Middle frontal gyrus (tissue), 1 donor: Measurements from ENCODE around the gene RTN3.
"Not testable (repeated sequence)": the region's sequence is repeated elsewhere in the genome, so short reads cannot be mapped to it uniquely, and the experiment has no call there.

ENCODE experiments used
- DNase-seq: peaks from one replicate; pipeline ENCODE4 v3.0.0-alpha.2; 2015; ENCODE audit warnings: low spot score; ENCODE audit errors: extremely low spot score

RTN3 gene

DNA sequence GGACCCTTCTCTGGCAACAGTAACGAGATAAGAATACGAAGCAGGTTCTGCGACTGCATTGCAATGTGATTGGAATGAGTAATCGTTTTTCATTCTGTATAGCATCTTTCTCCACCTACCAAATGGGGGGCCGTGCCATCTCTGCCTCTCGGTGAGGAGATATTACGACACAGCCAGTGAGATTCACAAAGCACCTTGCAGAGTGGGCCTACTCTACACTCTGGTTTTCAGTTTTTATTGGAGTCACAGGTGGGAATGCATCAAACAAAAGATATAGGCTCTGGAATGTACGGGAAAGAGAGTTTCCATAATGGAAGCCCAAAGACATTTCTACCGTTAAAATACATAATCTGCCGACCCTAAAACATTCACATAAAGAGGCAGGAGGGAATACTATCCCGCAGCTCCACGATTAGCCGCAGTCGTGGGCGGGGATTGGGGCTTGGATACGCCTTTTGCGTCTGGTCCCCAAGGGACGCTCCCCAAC is 423 bp upstream of the RTN3 start:
- DNase-seq, result peak; percentile 45

DNA sequence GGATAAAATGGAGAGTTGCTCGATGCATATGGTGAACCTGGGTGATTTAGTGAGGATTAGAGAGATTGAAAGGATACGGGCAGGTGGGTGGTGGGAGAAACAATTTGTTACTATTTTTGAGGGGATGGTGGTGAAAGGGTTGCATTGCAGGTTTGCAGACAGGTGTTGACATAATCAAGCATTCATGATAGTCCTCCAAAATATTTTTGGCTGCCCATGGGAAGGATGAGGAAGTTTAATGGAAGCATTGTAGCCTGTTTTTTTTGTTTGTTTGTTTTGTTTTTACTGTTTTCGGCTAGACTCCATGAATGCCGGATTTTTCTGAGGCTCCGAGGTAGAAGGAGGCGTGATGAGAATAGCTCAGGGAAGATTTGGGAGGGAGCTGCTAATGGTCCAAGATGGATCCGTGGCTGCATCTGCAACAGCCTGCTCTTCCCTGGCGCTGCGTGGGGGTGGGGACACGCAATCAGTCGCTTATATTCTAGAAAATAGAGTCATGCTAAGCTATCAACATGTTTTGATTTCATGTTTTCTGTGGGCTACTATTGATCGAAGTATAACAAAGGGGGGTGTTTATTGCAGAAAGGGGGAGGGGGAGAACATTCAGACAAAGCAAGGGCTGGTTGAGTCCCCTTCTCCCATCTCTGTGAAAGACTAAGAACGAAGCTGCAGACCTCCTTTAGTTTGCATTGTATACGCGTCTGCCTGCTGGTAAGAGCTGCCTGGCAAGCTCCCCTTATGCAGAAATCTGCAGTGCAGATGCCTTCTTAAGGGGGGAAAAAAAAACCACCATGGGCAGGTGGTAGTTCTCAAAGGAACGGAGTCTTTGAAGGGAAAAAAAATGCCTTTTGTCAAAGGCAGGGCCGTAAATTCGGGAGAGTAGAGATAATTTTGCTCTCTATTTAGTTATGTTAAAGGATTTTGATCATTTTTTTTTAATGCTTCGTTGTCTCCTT is 1.0 kb downstream of the RTN3 start:
- DNase-seq, result no peak

DNA sequence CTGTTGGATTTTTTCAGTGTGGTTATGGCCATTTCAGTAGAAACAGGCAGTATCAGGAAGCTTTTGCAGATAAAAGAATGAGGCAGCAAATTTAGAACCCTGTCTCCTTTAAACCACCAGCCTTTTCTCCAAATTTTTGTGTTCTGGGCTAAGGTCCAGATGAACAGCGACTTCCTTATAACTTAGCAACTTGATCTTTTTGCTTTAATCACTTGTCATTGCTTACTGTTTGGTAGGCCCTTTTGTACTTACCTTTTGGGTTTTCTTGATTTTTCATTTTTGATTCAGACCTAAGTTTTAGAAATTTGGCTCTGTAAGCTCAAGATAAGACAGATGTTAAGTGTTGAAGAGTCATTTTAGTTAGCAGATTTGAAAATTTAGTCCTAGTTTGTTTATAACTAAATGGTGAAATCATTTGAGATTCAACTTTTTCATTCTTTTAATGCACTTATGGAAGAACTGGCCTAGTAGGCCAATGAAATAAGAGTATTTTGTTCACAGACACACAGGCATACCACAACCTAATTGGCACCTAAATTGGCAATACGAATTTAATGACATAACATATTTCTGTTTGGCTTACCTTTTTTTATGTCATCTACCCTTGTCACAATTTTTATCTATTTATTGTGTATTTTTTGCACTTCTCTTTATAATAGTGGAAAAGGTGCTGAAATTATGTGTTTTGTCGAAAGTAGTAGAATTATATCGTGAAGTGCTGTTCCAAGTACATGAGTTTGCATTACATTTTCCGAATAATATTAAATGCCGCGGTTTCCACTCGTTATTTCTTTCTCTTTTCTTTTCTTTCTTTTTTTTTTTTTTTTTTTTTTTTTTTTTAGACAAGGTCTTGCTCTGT is 2.1 kb downstream of the RTN3 start:
- no peak for DNase-seq

DNA sequence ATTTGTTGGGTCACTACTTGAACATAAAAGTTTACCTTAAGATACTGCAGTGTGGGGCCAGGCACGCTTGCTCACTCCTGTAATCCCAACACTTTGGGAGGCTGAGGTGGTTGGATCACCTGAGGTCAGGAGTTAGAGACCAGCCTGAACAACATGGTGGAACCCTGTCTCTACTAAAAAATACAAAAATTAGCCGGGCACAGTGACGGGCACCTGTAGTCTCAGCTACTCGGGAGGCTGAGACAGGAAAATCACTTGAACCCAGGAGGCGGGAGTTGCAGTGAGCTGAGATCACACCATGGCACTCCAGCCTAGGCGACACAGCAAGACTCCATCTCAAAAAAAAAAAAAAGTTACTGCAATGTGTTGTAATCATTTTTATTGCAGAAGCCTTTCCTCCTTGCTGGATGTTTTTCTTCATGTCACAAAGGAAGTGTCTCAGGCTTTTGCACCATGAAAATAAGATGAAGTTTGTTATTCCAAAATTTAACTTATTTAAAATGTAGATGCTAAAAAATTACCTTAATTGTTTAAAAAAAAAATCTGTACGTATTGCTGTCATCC is 3.9 kb downstream of the RTN3 start:
- not testable (repeated sequence) for DNase-seq

DNA sequence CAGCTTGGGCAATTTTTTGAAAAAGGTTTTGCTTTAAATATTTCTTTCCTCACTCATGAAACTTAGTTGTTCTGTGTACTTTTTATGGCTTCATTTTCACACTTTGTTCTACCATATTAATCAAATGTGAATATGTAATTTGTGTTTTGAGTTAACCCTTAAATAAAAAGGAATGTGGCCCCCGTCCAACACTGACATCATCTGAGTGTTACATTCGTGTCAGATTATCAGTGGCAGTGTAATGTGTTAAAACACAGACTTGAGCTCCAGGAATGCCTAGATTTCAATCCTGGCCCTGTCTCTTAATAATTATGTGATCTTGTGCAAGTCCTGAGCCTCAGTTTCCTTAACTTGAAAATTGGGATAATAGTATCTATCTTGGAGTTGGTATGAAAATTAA is 5.6 kb downstream of the RTN3 start:
- DNase-seq, result no peak

DNA sequence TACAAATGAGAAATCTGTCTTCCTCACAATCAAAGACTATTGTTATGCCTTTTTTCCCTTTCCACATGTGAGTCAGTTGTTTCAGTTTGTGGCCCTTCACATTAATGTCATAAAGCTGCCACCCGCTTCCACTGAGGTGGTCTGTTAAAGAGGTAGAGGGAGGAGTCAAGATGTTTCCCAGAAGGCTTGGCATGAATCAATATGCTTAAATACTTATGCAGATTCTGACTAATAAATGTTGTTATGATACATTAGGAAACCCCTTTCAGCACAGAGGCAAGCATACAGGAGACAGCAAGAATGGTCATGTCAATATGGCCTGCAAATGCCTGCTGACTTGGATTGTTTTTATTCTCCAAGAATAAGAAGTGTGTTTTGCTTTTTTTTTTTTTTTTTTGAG is 6.5 kb downstream of the RTN3 start:
- DNase-seq, result no peak

DNA sequence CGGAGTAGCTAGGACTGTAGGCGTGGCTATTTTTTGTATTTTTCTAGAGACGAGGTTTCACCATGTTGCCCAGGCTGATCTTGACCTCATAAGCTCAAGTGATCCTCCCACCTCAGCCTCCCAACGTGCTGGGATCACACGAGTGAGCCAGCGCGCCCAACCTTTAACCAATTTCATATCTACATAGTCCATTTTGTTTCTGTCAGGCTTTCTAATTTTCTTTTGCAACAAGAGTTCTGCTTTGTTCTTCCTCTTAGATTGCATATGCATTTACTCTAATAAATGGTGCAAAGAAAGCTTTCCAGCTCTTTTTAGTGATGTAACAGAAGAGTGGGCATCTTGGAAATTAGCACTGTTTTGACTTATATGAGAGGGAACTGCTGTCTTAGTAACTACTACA is 13.3 kb downstream of the RTN3 start:
- no peak for DNase-seq

DNA sequence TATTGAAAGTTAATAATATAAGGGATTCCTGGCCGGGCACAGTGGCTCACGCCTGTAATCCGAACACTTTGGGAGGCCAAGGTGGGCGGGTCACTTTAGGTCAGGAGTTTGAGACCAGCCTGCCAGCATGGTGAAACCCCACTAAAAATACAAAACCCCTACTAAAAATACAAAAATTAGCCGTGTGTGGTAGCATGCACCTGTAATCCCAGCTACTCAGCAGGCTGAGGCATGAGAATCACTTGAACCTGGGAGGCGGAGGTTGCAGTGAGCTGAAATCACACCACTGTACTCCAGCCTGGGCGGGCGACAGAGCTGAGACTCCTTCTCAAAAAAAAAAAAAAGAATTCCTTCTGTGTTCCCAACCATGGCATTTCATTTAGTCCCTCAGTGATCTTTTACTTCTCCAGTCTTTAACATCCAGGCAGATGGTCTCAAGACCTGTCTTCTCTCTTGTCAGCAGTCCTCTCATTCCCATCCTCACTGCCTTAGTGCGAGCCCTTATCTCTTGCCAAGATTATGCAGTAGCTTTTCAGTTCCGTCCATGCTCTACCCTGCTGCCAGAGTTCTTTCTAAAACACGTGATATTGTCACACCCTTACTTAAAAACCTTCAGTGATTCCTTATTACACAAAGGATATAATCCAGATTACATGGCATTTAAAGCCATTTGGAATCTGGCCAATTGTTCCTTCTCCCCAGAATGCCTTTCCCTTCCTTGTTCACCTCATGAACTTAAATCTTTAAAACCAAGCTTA is 17.9 kb downstream of the RTN3 start:
- no peak for DNase-seq

DNA sequence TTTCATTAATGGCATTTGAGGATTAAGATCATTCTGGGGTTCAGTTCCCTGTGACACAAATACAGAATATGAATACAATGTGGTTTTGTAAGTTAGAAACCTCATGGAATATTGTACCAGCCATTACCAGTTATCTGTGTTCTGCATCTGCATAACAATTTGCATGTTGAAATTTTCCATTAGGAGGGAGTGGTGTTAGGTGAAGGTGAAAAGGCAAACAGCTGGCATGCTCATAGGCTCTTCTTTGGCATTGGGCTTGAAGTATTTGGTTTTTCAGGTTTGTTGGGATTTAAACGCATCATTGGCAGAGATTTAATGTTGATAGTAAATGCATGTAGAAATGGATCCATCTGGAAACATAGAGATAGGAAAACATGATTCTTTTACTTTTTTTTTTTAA is 18.6 kb downstream of the RTN3 start:
- DNase-seq, result no peak

DNA sequence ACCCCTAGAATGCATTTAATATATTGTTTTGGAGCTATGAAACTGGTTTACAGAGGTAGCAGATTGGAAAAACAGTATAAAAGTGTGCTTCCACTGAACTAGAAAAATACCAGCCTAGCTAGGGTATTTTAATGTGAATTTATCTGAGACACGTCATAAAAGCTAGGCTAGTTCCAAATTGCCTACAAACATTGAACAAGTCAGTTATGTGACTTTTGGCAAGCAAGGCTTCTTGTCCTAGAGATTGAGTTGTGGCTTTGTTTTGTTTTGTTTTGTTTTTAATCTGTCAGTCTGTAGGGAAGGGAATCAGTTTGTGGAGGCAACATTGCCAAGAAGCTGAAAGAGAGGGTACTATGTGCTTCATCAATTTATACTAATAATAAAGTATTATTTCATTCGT is 24.2 kb downstream of the RTN3 start:
- DNase-seq, result no peak

DNA sequence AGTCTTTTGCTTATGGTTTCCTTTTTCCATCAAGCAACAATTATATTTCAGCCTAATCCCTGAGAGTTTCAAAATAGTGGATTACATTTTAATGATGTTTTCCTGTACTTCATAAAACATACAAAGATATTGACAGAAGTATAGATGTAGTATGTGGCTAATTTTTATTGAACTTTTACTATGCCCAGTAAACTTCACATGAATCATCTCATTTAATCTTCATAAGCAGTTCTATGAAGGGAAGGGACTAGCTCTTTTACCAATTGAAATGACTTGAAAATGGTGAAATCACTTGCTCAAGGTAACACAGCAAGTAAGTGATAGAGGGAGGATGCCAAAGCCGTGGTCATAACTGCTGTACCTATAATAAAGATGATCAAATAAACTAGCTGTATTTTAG is 27.5 kb downstream of the RTN3 start:
- DNase-seq, result no peak

DNA sequence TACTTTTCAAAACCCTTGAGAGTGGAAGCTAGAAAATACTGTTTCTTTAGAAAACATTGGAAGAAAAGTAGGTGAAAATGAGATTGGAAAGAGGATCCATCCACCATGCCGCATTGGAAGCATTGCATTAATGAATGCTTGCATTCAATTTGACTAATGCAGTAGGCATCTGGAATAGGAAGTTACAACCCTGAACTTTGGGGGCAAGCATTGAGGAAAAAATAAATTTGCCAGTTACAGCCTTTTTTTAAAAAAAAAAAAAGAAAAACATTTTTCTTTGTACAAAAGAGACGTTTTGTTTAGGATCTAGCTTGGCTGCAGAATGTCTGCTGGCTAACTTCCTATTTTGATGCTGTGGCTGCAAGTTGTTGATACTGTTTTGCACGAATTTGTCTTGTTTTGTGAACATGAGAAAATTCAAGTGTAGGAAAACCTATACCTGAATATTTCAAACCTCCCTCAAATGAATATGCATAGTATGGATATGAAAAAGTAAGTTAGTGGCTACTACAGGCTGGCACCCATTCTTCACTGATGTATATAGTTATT is 28.1 kb downstream of the RTN3 start:
- no peak for DNase-seq

DNA sequence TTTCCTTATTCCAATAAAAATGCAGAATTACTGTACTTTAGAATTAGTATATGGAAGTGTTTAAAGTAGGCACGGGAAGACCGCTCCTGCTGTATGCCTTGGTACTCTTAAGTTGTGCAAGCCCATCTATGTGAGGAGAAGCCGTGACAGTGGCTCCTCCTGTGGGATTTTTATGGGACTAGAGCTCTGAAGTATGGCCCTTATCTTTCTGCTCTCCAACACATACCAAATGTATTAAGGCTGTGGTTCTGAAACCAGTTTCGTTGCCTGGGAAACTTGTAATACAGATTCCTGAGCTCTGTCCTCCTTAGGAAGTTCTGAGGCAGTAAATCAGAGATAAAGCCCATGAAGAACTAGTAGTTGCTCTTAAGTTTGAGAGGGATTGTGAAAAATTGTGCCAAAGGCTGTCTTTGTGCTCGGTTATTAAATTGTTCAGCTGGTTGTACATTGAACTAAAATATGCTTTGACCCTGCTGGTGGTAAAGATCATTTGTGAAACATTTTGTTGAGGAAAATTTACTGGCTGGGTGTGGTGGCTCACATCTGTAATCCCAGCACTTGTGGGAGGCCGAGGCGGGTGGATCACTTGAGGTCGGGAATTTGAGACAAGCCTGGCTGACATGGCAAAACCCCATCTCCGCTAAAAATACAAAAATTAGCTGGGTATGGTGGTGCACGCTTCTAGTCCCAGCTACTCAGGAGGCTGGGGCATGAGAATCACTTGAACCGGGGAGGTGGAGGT is 29.3 kb downstream of the RTN3 start:
- DNase-seq, result no peak

DNA sequence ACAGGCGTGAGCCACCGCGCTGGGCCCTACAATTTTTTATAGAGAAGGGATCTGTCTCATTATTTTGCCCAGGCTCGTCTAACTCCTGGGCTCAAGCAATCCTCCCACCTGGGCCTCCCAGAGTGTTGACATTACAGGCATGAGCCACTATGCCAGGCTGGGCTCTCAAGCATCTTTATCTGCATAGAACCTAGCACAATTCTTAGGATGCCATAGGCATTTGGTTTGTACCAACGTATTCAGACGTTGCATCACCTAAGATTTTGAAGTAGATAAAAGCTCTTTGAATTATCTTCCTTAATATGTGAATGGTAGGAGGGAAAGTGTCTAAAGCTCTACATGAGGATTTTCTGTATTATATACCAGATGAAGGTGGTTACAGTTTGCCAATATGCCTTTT is 30.5 kb downstream of the RTN3 start:
- DNase-seq, result no peak

DNA sequence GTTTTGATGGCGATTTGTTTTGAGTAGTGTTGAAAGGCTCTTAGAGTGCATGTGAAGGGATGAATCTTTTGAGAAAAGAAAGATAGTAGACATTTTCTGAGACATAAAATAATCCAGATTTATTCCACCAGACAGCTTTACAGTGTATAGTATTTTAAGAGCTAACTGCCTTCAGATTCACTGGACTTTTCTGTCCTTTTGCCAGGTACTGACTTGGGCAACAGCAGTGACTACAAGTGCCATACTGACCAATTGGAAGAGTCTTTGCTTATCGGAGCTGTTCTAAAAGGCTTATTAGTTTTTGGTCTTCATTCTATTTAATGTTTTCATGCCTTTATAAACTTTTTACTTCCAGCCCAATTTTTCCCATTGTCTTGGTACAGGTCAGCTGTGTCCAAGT is 32.5 kb downstream of the RTN3 start:
- no peak for DNase-seq

DNA sequence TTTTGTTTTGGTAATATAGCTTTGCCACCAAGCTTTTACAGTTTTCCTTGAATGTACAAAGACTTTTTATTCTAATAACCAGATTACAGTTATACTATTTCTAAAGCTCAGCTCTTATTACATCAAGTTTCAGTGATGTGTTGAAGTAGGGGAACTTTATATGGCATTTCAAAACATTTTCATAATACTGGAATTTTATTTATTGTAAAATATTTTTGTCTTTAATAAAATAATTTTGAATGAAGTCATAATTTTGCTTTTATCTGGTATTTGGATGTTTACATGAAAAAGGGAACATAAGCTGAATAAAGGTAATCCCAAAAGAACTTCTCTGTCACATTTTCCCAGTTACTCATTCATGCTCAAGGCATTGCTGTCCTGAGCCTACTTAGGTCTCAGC is 34.7 kb downstream of the RTN3 start:
- DNase-seq, result no peak

DNA sequence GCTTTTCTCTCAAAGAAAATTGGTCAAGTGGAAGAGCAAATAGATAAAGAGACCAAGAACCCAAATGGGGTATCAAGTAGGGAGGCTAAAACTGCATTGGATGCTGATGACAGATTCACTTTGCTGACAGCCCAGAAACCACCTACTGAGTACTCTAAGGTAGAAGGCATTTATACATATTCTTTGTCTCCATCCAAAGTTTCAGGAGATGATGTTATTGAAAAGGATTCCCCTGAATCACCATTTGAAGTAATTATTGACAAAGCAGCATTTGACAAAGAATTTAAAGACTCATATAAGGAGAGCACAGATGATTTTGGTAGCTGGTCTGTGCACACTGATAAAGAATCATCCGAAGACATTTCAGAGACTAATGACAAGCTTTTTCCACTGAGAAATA is 37.7 kb downstream of the RTN3 start:
- DNase-seq, result no peak

DNA sequence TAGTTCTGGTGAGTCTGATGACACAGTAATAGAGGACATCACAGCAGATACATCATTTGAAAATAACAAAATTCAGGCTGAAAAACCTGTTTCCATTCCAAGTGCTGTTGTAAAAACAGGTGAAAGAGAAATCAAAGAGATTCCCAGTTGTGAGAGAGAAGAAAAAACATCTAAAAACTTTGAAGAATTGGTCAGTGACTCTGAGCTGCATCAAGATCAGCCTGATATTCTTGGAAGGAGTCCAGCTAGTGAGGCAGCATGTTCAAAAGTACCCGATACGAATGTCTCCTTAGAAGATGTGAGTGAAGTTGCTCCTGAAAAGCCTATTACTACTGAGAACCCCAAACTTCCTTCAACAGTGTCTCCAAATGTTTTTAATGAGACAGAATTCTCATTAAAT is 38.7 kb downstream of the RTN3 start:
- DNase-seq, result no peak

DNA sequence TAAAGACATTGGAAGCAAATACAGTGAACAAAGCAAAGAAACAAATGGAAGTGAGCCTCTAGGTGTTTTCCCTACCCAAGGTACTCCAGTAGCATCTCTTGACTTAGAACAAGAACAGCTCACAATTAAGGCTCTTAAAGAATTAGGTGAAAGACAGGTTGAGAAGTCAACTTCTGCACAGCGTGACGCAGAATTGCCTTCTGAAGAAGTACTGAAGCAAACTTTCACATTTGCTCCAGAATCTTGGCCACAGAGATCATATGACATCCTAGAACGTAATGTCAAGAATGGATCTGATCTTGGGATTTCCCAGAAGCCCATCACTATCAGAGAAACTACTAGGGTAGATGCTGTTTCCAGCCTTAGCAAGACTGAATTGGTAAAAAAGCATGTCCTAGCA is 39.3 kb downstream of the RTN3 start:
- DNase-seq, result no peak

DNA sequence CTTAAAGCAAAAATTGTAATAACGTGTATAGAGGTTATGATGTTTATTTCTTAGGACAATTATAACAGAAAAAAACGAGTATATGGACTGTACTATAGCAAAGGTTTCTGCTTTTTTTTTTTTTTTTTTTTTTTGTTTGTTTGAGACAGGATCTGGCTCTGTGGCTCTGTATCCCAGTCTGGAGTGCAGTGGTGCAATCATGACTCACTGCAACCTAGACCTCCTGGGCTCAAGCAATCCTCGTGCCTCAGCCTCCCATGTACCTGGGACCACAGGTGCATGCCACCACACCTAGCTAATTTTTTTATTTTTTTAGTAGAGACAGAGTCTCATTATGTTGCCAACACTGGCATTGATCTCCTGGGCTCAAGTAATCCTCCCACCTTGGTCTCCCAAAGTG is 48.0 kb downstream of the RTN3 start:
- no peak for DNase-seq
